Superior temporal gyrus (tissue), 1 donor: ENCODE results near the gene AUTS2.

ENCODE experiments used
- DNase-seq: peaks from one replicate; pipeline ENCODE4 v3.0.0-alpha.2; 2016; ENCODE audit errors: extremely low spot score

Gene AUTS2

DNA sequence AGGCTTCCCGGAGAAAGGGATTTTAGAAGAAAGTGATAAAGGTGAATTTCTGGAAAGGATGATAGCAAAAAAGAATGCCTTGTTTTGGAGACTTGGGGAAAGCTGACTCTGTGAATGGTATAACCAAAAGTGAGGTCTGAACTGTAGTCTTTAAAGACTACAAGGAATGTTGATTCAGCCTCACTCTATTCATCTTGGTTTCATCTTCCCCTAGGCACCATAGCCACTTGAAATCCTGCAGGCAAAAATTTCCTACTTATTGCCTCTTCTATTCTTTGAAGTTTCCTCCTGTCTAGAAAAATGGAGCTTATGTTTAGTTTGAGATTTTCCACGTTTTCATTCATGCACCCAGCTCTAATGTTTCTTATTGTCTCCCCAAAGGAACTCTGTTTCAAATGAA, 518.0 kb downstream of the AUTS2 start:
- no peak for DNase-seq

DNA sequence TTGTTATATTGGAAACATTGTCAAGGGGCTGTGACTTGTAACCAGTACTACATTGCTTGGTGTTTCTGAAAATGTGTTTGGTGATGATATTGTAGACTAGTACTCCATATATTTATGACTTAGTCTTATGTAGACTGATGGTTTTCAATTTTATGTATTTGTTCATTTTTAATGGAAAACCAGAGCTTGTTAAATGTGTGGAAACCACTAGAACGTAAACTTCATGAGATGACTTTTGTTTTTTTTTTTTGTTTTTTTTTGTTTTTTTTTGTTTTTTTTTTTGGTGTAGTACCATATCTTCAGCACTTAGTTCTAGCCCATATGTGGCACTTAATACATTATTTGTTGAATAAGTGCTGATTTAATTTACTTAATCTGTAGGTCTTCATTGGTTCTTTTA, 518.6 kb downstream of the AUTS2 start:
- no peak for DNase-seq

DNA sequence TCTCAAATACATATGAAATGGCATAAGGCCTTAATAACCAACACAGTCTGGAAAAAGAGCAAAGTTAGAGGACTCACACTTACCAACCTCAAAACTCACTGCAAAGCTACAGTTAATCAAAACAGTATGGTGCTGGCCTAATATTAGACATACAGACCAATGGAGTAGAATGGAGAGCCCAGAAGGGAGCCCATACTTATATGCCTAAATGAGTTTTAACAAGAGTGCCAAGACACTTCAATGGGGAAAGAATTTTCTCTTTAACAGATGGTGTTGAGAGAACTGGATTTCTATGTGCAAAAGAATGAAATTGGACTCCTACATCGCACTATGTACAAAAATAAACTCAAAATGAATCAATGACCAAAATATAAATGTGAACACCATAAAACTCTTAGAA, 522.6 kb downstream of the AUTS2 start:
- DNase-seq, result no peak

DNA sequence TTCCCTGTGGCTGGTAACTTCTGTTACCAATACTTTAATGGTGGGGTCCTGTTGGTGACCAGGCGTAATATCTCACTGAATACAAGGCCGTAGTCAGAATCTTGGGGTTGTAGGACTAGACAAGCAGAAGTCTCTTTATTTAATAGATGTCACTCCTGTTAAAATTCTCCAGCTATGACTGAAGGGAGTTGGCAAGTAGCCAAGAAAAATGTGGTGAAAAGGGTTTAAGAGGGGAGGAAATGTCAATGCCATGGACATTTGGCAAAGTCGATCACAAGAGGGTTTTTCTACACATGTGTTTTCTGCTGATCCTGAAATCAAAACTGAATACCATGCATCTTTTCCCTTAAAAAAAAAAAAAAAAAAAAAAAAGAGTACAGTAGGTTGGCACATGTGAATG, 533.5 kb downstream of the AUTS2 start:
- DNase-seq, result no peak

DNA sequence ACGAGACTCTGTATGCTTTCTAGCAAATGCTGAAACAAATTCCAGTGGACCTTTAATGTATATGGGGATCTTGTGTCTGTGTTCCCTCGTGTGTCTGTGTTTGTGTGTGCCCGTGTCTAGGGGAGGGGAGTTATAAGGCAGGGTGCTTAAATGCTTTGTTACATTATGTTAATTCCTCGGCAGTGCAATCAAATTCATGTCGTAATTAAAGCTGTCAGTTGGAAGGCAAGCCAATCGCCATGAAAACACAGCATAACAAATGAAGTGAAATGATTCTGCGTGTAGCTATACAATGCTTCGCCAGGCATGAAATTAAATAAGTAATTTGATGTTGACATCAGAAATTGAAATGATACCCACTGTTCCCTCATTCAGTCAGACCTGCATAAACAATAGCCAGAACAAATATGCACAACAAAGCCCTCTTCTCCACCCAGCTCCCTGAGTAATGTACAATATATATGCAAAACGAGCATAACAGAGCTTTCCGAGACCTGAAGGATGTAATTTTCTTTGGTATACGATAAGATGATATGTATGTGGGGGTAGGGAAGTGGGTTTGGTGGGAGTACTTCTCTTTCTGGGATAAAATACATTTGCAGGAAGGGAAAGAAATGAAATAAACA, 534.1 kb downstream of the AUTS2 start:
- DNase-seq, result no peak

DNA sequence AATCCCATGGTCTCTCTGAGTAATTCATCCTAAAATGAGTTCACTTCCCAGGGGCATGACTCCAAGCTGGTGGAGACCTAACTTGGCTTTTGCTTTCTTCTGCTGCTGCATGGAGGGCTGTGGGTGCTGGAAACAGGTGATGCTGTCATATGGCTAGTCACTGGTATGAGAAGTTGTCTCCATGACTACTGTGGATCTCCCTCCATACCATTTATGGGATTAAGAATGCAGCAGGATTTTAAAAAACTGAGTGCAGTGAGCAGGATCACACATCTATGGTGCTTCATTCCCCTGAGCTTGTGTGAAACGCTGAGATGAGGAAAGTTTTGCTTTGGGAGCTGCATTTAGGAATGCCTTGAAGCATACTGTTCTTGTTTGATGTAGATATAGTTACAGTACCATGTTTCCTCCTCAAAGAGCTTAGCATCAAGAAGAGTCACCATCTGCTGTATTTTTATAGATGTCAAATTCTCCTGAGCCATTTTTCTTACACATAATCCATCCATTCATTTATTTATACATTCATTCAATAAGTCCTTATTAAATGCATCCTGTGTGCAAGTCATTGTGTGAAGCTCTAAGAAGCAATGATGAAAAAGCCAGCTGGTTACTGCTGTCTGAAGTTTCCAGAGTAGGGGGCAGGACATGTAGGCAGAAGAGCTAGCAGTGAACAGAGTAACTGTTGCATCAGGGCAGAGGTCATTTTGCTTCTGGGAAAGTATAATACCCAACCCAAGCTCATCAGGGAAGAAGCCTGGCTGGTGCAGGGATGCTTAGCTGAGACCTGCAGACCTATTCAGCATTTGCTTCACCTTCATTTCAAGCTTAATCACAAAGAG, 534.8 kb downstream of the AUTS2 start:
- no peak for DNase-seq

DNA sequence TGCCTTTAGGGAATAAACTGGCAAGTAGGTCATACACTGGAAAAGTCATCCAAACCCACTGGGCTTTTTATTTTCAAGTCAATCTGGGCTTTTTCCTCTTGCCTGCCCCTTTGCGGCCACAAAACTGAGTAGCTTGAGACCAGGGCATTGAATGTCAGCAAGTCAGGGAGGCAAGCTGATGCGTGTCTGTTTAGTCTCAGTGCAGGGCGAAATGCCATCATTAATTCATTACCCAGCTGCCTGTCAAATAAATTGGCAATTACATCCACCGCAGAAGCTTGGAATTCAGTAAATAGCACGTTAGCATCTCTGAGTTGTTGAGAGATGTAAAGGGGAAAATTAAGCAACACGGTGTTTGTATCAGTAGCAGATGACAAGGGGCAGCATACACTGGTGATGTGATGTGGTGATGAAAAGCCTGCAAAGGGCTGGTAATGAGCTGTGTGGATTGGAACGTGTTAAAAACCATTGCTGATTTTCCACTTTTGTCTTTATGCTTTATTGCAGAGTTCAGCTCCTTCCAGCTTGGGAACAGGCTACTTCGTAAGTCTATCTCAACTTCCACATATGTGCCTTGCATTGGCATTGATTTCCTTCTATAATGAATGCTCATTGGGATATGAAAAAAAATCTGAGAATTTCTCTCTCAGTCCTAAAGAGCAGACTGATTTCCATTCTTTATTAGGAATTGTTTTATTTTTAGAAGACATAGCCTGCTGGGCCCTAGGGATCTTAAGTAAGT, 535.9 kb downstream of the AUTS2 start:
- DNase-seq, result no peak

DNA sequence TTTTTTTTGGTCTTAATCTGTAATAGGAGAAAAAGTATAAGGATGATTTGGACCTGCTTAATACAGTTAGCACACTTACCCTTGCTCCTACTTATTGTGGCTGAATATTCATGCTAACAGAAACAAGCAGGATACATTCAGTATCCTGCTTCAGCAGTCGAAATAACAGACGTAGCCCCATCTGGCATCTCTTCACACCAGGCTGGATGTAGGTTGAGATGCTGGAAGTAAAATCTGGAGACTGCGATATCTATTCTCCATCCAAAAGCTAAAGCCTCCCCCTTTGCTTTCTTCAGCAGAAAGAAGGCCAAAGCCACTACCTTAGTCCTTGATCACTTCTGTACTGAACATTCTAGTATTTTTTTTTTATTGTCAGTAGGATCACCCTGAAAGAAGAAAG, 537.4 kb downstream of the AUTS2 start:
- DNase-seq, result peak; percentile 67

DNA sequence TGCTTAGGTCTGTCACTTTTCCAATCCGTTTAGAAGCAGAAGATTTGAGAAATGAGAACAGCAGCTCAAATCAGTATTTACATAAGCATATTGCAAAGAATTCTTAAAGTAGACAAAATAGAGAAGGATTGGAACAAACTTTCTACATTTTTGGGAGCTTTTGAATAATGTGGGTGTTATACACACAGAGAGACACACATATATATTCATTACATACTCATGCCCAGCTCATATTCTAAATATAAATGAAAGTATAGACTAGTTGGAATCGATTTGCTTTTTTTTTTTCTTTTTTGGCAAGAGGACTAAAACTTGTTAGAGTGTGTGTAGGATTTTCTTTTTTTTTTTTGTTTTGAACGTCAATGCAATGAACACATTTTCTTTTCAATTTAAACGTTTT, 538.9 kb downstream of the AUTS2 start:
- peak; percentile 57 for DNase-seq

DNA sequence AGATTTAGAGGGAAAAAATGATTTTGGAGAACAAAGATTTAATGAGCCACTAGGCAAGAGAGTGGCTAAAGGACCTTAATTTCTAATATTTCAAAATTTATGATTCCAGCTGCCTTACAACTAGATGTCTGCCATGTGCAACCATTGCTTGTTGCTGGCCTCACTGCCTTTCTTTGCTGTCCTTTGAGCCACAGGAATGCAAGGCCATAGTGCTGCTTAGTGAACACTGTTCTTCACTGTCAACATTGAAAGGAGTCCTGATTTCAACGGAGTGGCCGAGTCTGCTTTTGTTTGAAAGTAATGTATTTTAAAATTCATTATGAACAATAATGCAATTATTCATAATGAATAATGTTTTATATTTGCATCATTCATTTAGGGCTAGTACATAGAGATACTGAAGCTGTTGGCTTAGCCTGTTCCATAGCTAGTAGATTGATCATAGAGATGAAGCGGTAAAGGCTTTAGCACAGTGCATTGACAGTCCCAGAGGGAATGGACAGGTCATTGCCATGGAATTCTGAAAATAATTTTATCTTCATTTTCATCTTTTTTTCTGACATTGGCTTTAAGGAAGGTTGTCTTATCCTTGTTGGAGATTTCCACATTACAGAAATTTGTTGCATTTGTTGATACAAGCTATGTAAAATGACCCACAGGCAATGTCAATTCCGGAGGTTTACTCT, 544.1 kb downstream of the AUTS2 start:
- no peak for DNase-seq

DNA sequence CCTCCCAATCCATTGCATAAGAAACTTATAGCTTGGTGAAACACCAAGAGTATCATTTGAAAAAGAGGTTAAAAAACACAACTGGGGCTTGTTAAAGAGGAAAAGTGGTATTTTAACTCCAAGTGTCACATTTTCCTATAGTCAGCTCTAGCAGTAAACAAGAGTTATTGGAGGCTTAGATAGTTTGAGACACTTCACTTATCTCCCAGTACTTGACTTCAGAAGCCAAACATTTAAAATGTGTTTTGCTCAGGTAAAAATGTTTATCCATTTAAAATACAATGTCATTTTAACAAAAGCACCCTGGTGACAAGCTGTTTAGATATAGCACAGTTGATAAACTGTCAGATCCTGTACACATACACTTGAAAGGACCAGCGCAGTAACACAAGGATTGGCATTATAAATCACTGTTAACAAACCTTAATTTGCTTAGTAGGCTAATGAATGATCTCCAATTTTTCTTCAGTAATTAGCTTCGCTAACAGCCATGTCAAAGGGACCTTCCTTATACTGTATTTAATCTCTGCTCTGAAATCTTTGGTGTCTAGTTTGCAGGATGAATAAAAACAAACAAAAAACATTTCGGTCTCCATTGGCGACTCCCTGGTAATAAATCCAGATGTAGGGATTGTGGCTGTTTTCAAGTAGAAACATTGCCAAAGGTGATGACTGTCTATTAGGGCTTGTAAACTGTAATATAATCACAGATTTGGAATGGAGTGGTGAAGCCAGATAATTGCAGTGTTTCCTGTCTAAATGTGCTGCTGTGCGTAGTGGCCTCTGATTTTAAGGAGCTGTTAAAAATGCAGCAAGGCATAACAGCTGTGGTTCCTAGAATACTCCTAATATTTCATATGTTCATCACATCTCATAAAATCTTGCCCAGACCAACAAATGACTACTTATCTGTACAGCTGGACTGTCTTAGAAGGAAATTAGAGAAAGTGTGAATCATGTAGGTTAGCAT, 545.1 kb downstream of the AUTS2 start:
- no peak for DNase-seq

DNA sequence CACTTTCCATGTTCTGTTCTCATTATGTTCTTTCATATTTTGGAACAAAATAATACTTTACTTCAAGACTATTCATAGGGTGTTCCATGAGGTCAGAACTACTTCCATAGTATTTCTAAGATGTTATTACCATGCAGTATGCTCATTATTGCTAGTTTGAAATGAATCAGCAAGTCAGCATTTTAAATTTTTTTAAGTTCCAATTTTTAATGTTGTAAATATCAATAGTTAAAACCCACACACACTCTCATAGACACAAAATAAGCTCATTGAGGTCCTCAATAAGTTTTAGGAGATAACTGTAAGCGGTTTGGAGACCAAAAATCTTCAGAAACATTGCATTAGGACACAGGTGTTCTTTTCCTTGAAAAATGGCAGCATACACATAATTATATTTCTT, 550.7 kb downstream of the AUTS2 start:
- DNase-seq, result no peak

DNA sequence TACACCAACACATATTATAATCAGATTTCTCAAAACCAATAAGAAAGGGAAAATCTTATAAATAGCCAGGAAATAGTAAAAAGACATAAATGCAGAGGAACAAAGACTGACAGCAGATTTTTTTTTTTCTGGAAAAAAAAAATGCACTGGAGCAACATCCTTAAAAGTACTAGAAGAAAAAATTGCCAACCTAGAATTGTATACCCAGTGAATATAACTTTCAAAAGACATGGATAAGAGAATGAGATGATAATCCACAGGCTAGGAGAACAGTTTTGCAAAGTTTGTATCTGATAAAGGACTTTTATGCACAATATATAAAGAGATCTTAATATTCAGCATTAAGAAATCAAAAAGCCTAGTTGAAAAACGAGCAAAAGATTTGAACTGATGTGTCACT, 554.0 kb downstream of the AUTS2 start:
- DNase-seq, result no peak

DNA sequence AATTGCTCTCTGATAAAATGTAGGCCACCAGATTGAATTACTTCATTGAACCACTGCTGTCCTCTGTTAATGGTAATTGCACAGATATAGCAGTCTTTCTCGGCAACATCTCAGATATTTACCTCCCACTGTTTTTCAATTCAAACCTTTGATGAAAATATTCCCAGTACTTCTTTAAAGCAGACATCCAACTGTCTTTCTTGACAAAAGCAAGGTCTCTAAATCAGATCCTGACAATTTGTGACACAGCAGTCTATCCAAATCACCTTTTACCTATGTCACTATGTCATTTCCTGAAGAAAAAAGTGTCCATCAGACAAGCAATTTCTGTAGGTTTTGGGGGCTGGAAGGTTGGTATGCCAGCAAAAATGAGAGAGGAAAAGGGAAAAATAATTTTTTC, 555.7 kb downstream of the AUTS2 start:
- no peak for DNase-seq

DNA sequence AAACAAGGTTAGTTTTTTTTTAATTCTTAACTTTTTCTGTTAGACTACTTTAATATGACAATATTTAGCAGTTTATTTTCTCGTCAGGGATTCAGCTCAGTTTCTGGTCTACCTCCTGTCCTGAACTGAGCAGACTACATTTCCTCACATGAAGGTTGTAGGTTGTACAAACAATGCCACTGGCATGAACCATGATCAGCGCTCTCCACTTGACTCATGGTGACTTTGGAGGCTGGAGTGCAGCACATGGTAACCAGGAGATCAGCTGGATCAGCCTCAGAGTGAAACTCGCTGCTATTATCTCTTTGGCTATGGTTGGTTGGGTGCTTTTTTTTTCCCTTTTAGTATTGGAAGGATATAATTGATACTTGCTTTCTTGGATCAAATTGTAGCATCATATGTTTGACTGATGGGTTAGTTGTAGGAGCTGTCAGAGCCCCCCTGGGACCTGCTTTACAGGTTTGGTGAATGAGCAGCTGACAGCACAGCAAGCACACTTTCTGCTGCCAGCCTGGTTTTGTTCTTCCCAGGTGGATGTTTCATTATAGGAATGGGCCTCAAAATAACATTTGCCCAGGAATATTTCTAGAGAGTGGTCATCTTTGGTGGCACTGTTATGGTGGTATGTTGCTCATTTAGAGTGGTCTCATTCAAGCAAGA, 556.4 kb downstream of the AUTS2 start:
- no peak for DNase-seq

DNA sequence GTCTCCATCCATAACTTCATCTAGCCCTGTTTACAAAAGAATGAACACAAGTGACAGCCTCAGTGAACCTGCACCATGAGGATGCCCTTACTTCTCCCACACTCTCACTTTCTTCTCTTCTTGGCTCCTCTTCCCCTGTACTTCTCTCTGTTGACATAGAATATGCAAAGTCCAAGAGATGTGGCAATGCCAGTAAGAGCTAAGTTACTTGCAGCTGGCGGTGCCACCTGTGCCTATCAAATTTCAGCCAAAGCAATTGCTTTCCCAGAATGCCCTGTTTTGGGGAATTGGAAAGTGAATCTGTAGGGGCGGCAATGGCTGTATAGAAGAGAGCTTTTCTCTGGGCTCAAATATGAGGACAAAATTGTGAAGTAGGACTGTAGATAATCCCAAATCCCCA, 557.8 kb downstream of the AUTS2 start:
- DNase-seq, result no peak

DNA sequence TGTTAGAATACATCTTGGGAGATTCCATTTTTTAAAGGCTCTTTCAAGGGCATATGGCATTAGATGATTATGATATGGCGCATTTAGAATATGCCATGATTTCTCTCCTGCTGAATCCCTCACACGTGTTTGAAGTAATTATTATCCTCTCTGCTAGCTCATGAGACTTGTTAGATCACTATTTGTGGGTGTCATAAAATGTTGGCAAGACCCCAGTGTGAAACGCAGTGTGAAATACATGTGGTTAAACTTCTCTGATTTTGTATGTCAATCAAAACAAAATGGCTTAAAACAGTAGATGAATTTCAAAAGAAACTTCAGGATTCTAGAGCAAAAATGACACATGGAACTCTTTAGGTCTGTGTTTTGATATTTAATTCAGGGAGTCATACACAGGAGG, 560.8 kb downstream of the AUTS2 start:
- DNase-seq, result no peak

DNA sequence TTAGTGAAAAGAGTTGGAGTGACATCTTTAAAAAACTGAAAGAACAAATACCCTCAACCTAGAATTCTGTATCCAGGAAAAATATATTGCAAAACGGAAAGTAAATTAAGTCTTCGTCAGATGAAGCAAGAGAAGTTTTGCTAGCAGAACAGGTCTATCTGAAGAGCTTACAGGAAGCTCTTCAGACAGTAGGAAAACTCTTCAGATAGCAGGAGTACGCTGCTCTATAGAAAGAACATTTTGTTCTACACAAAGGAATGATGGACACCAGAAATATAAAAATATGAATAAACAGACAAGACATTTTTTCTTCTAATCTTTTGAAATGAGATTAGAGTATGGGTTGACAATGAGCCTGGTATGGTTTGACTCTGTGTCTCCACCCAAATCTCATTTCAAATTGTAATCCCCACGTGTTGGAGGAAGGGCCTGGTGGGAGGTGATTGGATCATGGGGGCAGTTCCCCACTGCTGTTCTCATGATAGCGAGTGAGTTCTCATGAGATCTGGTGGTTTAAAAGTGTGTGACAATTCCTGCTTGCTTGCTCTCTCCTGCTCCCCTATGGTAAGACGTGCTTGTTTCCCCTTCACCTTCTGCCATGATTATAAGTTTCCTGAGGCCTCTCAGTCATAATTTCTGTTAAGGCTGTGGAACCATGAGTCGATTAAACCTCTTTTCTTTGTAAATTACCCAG, 567.3 kb downstream of the AUTS2 start:
- DNase-seq, result no peak

DNA sequence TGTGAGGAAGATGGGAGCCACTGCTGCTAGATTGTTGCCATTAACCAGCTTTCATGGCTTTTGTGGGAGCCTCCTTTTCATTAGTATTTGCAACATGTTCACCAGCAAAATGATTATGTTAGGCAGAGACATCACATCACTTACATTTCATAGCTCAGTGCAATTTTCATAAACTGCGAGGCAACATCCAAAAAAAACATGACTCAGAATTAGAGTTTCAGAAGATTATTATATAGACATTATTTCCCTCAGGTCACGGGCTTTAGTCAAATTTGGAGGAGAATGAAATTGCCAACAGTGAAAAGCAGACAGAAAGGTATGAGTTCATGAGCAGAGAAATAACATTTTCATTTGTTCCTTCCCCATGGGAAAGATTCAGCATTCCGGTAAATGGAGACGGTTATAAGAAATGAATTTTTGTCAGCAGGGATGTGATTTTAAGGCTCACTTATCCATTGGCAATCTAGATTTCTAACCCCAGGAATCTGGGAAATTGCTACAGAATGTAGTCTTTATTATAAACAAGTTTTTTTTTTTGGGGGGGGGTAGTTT, 573.2 kb downstream of the AUTS2 start:
- no peak for DNase-seq

DNA sequence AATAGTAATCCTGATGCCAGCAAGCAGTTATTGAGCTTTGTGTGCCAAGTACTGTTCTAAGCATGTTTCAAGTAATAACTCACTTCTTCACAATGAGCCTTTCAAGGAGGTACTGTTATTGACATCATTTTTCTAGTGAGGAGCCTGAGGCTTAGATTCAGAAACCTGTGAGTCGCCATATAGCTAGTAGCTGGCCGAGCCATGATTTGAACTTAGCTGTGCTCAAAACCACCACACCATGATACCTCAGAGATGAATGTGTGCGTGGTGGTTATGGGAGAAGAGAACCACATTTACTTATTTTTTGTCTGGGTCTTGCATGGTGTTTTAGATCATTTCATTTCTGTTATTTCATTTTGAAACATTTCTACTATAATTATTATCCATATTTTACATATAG, 578.9 kb downstream of the AUTS2 start:
- DNase-seq, result no peak
